ENCODE data around the gene HTR4. TPM values are rescaled to one million over a fixed set of nuclear protein-coding genes. Genes with fewer than 3 reads are reported as not detected.

Gene HTR4
- total RNA-seq, 4 donors from 2014 or later: 17.6 to 21.3 (median 19.9) TPM

DNA sequence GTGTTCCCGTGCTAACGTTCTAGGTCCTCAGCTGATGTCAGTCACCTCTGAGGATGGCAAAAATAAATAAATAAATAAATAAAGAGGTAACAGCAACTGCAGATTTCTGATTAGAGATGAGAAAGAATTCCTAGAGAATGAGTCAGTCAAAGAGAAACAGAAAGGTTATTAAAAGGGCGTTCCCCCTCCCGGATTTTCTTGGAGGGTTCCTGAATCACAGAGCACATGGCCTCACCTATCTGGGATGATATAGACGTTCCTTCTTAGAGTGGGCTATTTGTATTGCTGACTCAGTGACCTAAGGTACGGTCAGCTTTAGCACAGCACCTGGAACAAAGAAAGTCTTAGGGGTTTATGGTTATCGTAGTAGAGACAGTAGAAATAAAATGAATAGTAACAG is 30.6 kb downstream of the HTR4 start:
- intact Hi-C loops (cut with DNase I; ENCODE audit: low total_unique reads) (no loop called here), in situ Hi-C loops (cut with MboI; ENCODE audit: low pct_ligation_motif_present in 1 of 4, low pct_unique_long_range_greater_than_20kb in 1 of 4, low sequenced_read_pairs in 3 of 4) (no loop called here)
- DNase-seq: no peak
- Histone ChIP-seq H3K36me3 (no peaks in the 10 kb centered on the region), H3K4me3 (no peak overlapping the region), H3K27me3 (no peaks in the 10 kb centered on the region), H3K4me1 (no peaks in the 10 kb centered on the region), H3K9me3 (no peaks in the 10 kb centered on the region), H3K27ac (no peak overlapping the region)
- 69 to 73% methylated on average over 7 of the region's 7 CpGs for WGBS, 2 donors (ENCODE audit: low coverage in 1 of 2)
- TF ChIP-seq POLR2A (IDR thresholded peaks at IDR 0.05) (no peak), POLR2AphosphoS5 (IDR thresholded peaks at IDR 0.05) (no peak), EP300 (IDR thresholded peaks at IDR 0.05; ENCODE audit: low read depth) (no peak)
- TF ChIP-seq, protein P1, sequence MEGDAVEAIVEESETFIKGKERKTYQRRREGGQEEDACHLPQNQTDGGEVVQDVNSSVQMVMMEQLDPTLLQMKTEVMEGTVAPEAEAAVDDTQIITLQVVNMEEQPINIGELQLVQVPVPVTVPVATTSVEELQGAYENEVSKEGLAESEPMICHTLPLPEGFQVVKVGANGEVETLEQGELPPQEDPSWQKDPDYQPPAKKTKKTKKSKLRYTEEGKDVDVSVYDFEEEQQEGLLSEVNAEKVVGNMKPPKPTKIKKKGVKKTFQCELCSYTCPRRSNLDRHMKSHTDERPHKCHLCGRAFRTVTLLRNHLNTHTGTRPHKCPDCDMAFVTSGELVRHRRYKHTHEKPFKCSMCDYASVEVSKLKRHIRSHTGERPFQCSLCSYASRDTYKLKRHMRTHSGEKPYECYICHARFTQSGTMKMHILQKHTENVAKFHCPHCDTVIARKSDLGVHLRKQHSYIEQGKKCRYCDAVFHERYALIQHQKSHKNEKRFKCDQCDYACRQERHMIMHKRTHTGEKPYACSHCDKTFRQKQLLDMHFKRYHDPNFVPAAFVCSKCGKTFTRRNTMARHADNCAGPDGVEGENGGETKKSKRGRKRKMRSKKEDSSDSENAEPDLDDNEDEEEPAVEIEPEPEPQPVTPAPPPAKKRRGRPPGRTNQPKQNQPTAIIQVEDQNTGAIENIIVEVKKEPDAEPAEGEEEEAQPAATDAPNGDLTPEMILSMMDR (IDR thresholded peaks at IDR 0.05): no peak

DNA sequence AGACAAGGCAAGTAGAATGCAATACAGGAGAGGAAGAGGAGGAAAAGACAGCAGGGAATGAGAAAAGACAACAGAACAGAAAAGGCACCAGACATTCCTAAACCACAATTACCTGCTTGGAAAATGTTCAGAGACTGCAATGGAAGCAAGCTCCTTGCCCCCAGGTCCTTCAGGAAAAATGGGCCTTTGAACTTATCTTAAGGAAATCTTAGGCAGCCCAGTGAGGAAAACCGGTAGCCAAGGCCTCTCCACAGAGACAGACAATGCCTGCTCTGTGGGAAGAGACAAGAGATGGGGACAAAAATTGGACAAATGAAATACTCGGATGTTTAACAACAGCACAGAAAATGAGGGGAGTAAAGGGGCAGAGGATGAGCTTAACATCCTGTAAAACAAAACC is 31.2 kb downstream of the HTR4 start:
- WGBS, 2 donors (ENCODE audit: low coverage in 1 of 2): 81 to 85% methylated on average over 2 of the region's 2 CpGs
- in situ Hi-C loops (cut with MboI; ENCODE audit: low pct_ligation_motif_present in 1 of 4, low pct_unique_long_range_greater_than_20kb in 1 of 4, low sequenced_read_pairs in 3 of 4) (no loop called here), intact Hi-C loops (cut with DNase I; ENCODE audit: low total_unique reads) (no loop called here)
- TF ChIP-seq, protein P1 (IDR thresholded peaks at IDR 0.05): no peak
- no peak for TF ChIP-seq EP300 (IDR thresholded peaks at IDR 0.05; ENCODE audit: low read depth)
- TF ChIP-seq POLR2A (IDR thresholded peaks at IDR 0.05): no peak
- TF ChIP-seq POLR2AphosphoS5 (IDR thresholded peaks at IDR 0.05): no peak
- Histone ChIP-seq H3K27ac (no peak overlapping the region), H3K36me3 (no peaks in the 10 kb centered on the region), H3K27me3 (no peaks in the 10 kb centered on the region), H3K4me1 (no peaks in the 10 kb centered on the region), H3K9me3 (no peaks in the 10 kb centered on the region), H3K4me3 (no peak overlapping the region)
- no peak for DNase-seq

DNA sequence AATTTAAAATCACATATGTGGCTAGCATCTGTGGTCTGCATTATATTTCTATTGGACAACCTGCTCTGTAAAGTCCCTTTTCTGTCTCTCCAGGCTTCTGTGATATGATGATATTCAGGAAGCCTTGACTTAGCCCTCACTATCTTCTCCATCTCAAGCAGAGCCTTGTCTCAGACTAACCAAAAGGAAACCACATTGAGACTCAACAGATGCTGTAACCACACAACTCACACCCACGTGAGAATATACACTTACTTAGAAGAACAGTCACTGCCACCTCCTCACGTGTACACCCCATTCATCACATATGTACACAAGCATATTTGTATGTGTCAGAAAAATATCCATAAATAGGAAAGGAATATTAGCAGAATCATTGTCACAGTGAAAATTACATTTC is 33.6 kb downstream of the HTR4 start:
- WGBS, 2 donors (ENCODE audit: low coverage in 1 of 2): 28 to 30% methylated on average over 2 of the region's 2 CpGs
- Histone ChIP-seq H3K4me3 (no peak overlapping the region), H3K9me3 (no peaks in the 10 kb centered on the region), H3K27me3 (no peaks in the 10 kb centered on the region), H3K4me1 (no peaks in the 10 kb centered on the region), H3K36me3 (no peaks in the 10 kb centered on the region), H3K27ac (no peak overlapping the region)
- intact Hi-C loops (cut with DNase I; ENCODE audit: low total_unique reads) (no loop called here), in situ Hi-C loops (cut with MboI; ENCODE audit: low pct_ligation_motif_present in 1 of 4, low pct_unique_long_range_greater_than_20kb in 1 of 4, low sequenced_read_pairs in 3 of 4) (no loop called here)
- TF ChIP-seq POLR2A (IDR thresholded peaks at IDR 0.05) (no peak), EP300 (IDR thresholded peaks at IDR 0.05; ENCODE audit: low read depth) (no peak), POLR2AphosphoS5 (IDR thresholded peaks at IDR 0.05) (no peak)
- TF ChIP-seq, protein P1 (IDR thresholded peaks at IDR 0.05): no peak
- DNase-seq: no peak

DNA sequence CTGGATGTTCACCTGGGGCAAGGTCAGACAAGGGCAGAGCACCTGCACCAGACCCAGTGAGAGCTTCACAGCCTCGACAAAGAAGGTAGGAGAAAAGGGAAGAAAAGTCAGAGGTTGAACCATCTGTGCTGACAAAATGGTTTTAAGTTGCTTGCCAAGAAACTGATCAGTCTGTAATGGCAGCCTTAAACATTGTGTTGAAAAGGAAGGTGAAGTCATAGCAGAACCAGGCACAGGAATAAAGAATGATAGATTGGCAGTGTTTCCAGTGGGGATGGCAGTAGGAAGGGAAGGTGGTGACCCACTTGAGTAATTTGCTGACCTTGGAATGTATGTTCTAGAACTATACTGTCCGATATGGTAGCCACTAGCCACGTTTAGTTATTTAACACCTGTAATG is 34.2 kb downstream of the HTR4 start:
- Histone ChIP-seq H3K36me3 (no peaks in the 10 kb centered on the region), H3K4me3 (no peak overlapping the region), H3K4me1 (no peaks in the 10 kb centered on the region), H3K27ac (no peak overlapping the region), H3K9me3 (no peaks in the 10 kb centered on the region), H3K27me3 (no peaks in the 10 kb centered on the region)
- in situ Hi-C loops (cut with MboI; ENCODE audit: low pct_ligation_motif_present in 1 of 4, low pct_unique_long_range_greater_than_20kb in 1 of 4, low sequenced_read_pairs in 3 of 4) (no loop called here), intact Hi-C loops (cut with DNase I; ENCODE audit: low total_unique reads) (no loop called here)
- TF ChIP-seq POLR2A (IDR thresholded peaks at IDR 0.05) (no peak), EP300 (IDR thresholded peaks at IDR 0.05; ENCODE audit: low read depth) (no peak), POLR2AphosphoS5 (IDR thresholded peaks at IDR 0.05) (no peak)
- TF ChIP-seq, protein P1 (IDR thresholded peaks at IDR 0.05): no peak
- 60 to 65% methylated on average over 1 to 3 of the region's 3 CpGs for WGBS, 2 donors (ENCODE audit: low coverage in 1 of 2)
- DNase-seq: no peak
